HepG2 (cell line): Measurements from ENCODE around the gene UMPS. TPM values are rescaled to one million over a fixed set of nuclear protein-coding genes. Genes with fewer than 3 reads are reported as not detected.

ENCODE experiments used
- CBX5 ChIP-seq: sonication (generic); formaldehyde crosslinking; IDR thresholded peaks from 2 replicates; pipeline ENCODE4 v1.4.0; 2020; ENCODE audit warnings: missing genetic modification reagents, borderline replicate concordance
- CEBPG ChIP-seq: IDR thresholded peaks from 2 replicates; pipeline ENCODE4 v1.6.1; 2016
- ELF3 ChIP-seq: IDR thresholded peaks from 2 replicates; pipeline ENCODE4 v1.6.1; 2016; ENCODE audit warnings: missing genetic modification reagents, missing compliant biosample characterization
- ERF ChIP-seq: IDR thresholded peaks from 2 replicates; pipeline ENCODE4 v1.6.1; 2018; ENCODE audit warnings: missing biosample characterization, missing genetic modification reagents
- GABPB1 ChIP-seq: IDR thresholded peaks from 2 replicates; pipeline ENCODE4 v1.6.1; 2016; ENCODE audit warnings: mild to moderate bottlenecking, missing genetic modification reagents, moderate library complexity, missing compliant biosample characterization
- GATAD2A ChIP-seq: IDR thresholded peaks from 2 replicates; pipeline ENCODE4 v1.6.1; 2016
- HDAC1 ChIP-seq: sonication (generic); formaldehyde crosslinking; IDR thresholded peaks from 2 replicates; pipeline ENCODE4 v1.5.1; 2020; ENCODE audit warnings: mild to moderate bottlenecking, missing genetic modification reagents
- HOMEZ ChIP-seq: IDR thresholded peaks from 2 replicates; pipeline ENCODE4 v1.6.1; 2016; ENCODE audit warnings: low read depth
- MAX ChIP-seq: IDR thresholded peaks from 2 replicates; pipeline ENCODE4 v1.6.1; 2012; ENCODE audit warnings: inconsistent platforms
- POGK ChIP-seq: sonication (generic); formaldehyde crosslinking; conservative IDR thresholded peaks from 2 replicates; pipeline ENCODE4 v1.8.0; 2022; ENCODE audit warnings: mild to moderate bottlenecking, moderate library complexity, missing genetic modification reagents
- POLR2AphosphoS5 ChIP-seq: IDR thresholded peaks from 2 replicates; pipeline ENCODE4 v1.6.1; 2012; ENCODE audit warnings: low read depth, low read length
- RBM39 ChIP-seq: fragments of 200-400 bp; formaldehyde crosslinking; IDR thresholded peaks from one replicate; pipeline ENCODE4 v1.6.1; 2018; ENCODE audit warnings: antibody characterized with exemption, mild to moderate bottlenecking, low read depth, low read length; ENCODE audit not compliant: poor library complexity, severe bottlenecking
- TSC22D2 ChIP-seq: sonication (generic); formaldehyde crosslinking; IDR thresholded peaks from 2 replicates; pipeline ENCODE4 v1.5.1; 2020; ENCODE audit warnings: missing genetic modification reagents, mild to moderate bottlenecking, borderline replicate concordance
- ZBTB38 ChIP-seq: sonication (generic); formaldehyde crosslinking; IDR thresholded peaks from 2 replicates; pipeline ENCODE4 v1.5.1; 2020; ENCODE audit warnings: mild to moderate bottlenecking, missing genetic modification reagents
- ZBTB42 ChIP-seq: sonication (generic); formaldehyde crosslinking; IDR thresholded peaks from 2 replicates; pipeline ENCODE4 v1.5.0; 2020; ENCODE audit warnings: mild to moderate bottlenecking, missing genetic modification reagents
- ZFP91 ChIP-seq: sonication (generic); formaldehyde crosslinking; IDR thresholded peaks from 2 replicates; pipeline ENCODE4 v1.9.0; 2022; ENCODE audit warnings: missing genetic modification reagents, mild to moderate bottlenecking, borderline replicate concordance
- ZNF567 ChIP-seq: sonication (generic); formaldehyde crosslinking; IDR thresholded peaks from 2 replicates; pipeline ENCODE4 v1.8.1; 2023; ENCODE audit warnings: mild to moderate bottlenecking, missing genetic modification reagents, borderline replicate concordance
- ZNF691 ChIP-seq: sonication (generic); formaldehyde crosslinking; IDR thresholded peaks from 2 replicates; pipeline ENCODE4 v1.4.0; 2020; ENCODE audit warnings: missing genetic modification reagents, low read depth, mild to moderate bottlenecking, borderline replicate concordance
- ZNF713 ChIP-seq: sonication (generic); formaldehyde crosslinking; IDR thresholded peaks from 2 replicates; pipeline ENCODE4 v1.4.0; 2020; ENCODE audit warnings: mild to moderate bottlenecking, missing genetic modification reagents
- ZNF770 ChIP-seq: sonication (generic); formaldehyde crosslinking; IDR thresholded peaks from 2 replicates; pipeline ENCODE4 v1.5.0; 2020; ENCODE audit warnings: mild to moderate bottlenecking, missing genetic modification reagents
- ZNF792 ChIP-seq: IDR thresholded peaks from 2 replicates; pipeline ENCODE4 v1.6.1; 2016
- ZNF879 ChIP-seq: sonication (generic); formaldehyde crosslinking; IDR thresholded peaks from 2 replicates; pipeline ENCODE4 v1.8.1; 2023; ENCODE audit warnings: missing genetic modification reagents
- ZSCAN31 ChIP-seq: sonication (generic); formaldehyde crosslinking; IDR thresholded peaks from 2 replicates; pipeline ENCODE4 v1.5.0; 2020; ENCODE audit warnings: low read depth, mild to moderate bottlenecking, missing genetic modification reagents
- polyA plus RNA-seq, 8 experiments: library from polyadenylated mRNA; depleted of rRNA in 3 of 8; stranded (reverse) in 7 of 8; unstranded in 1 of 8; fragments of >200 nt; fragmentation: Illumina TruSeq in 4 of 8; extraction: Trizol in 4 of 8; gene quantifications; 2 replicates each; pipeline versions ENCODE4 v1.2.1 to v1.2.3, GENCODE V29; 2011 to 2016; ENCODE audit warnings: low read depth in 4 of 8, missing spikeins in 1 of 8, mixed read lengths in 1 of 8; ENCODE audit not compliant: insufficient read depth in 1 of 8
- total RNA-seq, 5 experiments: library from RNA; depleted of rRNA; stranded (reverse); fragments of >200 nt; fragmentation: Illumina TruSeq; extraction: Trizol; gene quantifications; 2 replicates each; pipeline ENCODE4 v1.2.3, GENCODE V29; 2016; ENCODE audit warnings: low read depth in 1 of 5

Gene UMPS
- total and polyA plus RNA-seq, 2 of the 13 experiments (the other 11 are each of a cell fraction or from before 2014, with no cell fraction given), result 52.7 to 74.2 TPM

- TF ChIP-seq ZNF713 (CRISPR knock-in tag) (0 out of 2 replicates have a peak, but pooled peaks have one; percentile 36), ZNF792 (CRISPR knock-in tag) (no peak), CEBPG (CRISPR knock-in tag) (0 out of 2 replicates have a peak, but pooled peaks have one; percentile 4), GATAD2A (peak; percentile 23; the same call in 1 of the 2 replicates), ZNF770 (CRISPR knock-in tag) (peak; percentile 81; the same call in 1 of the 2 replicates), RBM39 (no peak), ERF (CRISPR knock-in tag) (peak; percentile 63), ZNF879 (CRISPR knock-in tag) (no peak), ELF3 (CRISPR knock-in tag) (peak; percentile 36; the same call in 1 of the 2 replicates), ZSCAN31 (CRISPR knock-in tag) (no peak), GABPB1 (CRISPR knock-in tag) (peak; percentile 26; the same call in 1 of the 2 replicates), ZBTB38 (CRISPR knock-in tag) (peak; percentile 50; the same call in 1 of the 2 replicates), CBX5 (CRISPR knock-in tag) (peak; percentile 48; the same call in 1 of the 2 replicates), HDAC1 (0 out of 2 replicates have a peak, but pooled peaks have one; percentile 25), ZFP91 (CRISPR knock-in tag) (peak; percentile 44; the same call in 1 of the 2 replicates), HOMEZ (no peak), MAX (0 out of 2 replicates have a peak, but pooled peaks have one; percentile 20), ZNF567 (CRISPR knock-in tag) (no peak), TSC22D2 (0 out of 2 replicates have a peak, but pooled peaks have one; percentile 38), ZBTB42 (CRISPR knock-in tag) (no peak), POLR2AphosphoS5 (peak; percentile 27; the same call in 1 of the 2 replicates), ZNF691 (CRISPR knock-in tag) (0 out of 2 replicates have a peak, but pooled peaks have one; percentile 30), POGK (CRISPR knock-in tag) (no peak)
Measured at GRCh38 chr3:124761250-124761796, 31.1 kb downstream of the UMPS start (continued).
